HG02610 (cell line): Measurements from ENCODE around the gene ZCCHC4.

Experiments
- ATAC-seq: cut with Tn5 transposase; IDR thresholded peaks from one replicate; pipeline ENCODE4 v1.9.1; 2021; ENCODE audit warnings: mild to moderate bottlenecking, moderate library complexity; ENCODE audit not compliant: unreplicated experiment

Gene ZCCHC4

GRCh38 chr4:25312496-25313200 is at the start of gene ZCCHC4:
ZCCHC4 (plus strand) TSS chr4:25312774; CDS start chr4:25312810, 36 bp downstream.
- ATAC-seq = peak; percentile 86

- no peak for ATAC-seq
Measured at GRCh38 chr4:25271866-25272265, 40.7 kb upstream of the ZCCHC4 start.

- ATAC-seq = no peak
Measured at GRCh38 chr4:25280210-25280609, 32.4 kb upstream of the ZCCHC4 start.

- ATAC-seq = no peak
Measured at GRCh38 chr4:25283948-25284347, 28.6 kb upstream of the ZCCHC4 start.

GRCh38 chr4:25284466-25284865 is 28.1 kb upstream of the ZCCHC4 start:
- ATAC-seq = no peak

- ATAC-seq = no peak
Measured at GRCh38 chr4:25290490-25291067, 22.0 kb upstream of the ZCCHC4 start.

- ATAC-seq = no peak
Measured at GRCh38 chr4:25291158-25291733, 21.3 kb upstream of the ZCCHC4 start.

GRCh38 chr4:25297528-25298242 is 14.9 kb upstream of the ZCCHC4 start:
- no peak for ATAC-seq

GRCh38 chr4:25299476-25300203 is 12.9 kb upstream of the ZCCHC4 start:
- no peak for ATAC-seq

GRCh38 chr4:25301471-25301870 is 11.1 kb upstream of the ZCCHC4 start:
- ATAC-seq = no peak

GRCh38 chr4:25302626-25303025 is 9.9 kb upstream of the ZCCHC4 start:
- ATAC-seq = no peak

- no peak for ATAC-seq
Measured at GRCh38 chr4:25303578-25303977, 9.0 kb upstream of the ZCCHC4 start.

GRCh38 chr4:25306518-25307057 is 6.0 kb upstream of the ZCCHC4 start:
- no peak for ATAC-seq

- no peak for ATAC-seq
Measured at GRCh38 chr4:25307596-25307995, 5.0 kb upstream of the ZCCHC4 start.

GRCh38 chr4:25308306-25308705 is 4.3 kb upstream of the ZCCHC4 start:
- ATAC-seq = no peak

- ATAC-seq = no peak
Measured at GRCh38 chr4:25308761-25309160, 3.8 kb upstream of the ZCCHC4 start.

GRCh38 chr4:25310066-25310802 is 2.3 kb upstream of the ZCCHC4 start:
- peak; percentile 58 for ATAC-seq

- peak; percentile 20 for ATAC-seq
Measured at GRCh38 chr4:25310803-25311166, 1.8 kb upstream of the ZCCHC4 start.

- ATAC-seq = no peak
Measured at GRCh38 chr4:25313201-25313895, 774 bp downstream of the ZCCHC4 start.

GRCh38 chr4:25320336-25320735 is 7.8 kb downstream of the ZCCHC4 start:
- ATAC-seq = peak; percentile 16
